Measurements from ENCODE around the gene CEP170B.
"Not testable (repeated sequence)": the region's sequence is repeated elsewhere in the genome, so short reads cannot be mapped to it uniquely, and the experiment has no call there.

The CEP170B gene

DNA sequence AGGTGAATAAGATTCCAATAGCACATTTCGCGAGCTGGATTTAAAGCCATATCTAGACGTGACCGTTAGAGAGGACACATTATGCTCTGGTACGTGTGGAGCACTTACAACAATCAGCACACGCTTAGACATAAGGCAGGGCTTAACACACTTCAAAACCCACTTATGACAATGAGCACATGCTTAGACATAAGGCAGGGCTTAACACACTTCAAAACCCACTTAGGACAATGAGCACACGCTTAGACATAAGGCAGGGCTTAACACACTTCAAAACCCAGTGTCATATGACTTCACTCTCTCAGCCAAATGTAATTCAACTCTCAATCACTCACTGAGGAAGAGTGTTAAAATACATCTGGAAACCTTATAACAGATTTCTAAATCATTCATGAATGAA lies 48.4 kb downstream of the CEP170B start:
- DNase-seq (ENCODE audit: low spot score): no peak

DNA sequence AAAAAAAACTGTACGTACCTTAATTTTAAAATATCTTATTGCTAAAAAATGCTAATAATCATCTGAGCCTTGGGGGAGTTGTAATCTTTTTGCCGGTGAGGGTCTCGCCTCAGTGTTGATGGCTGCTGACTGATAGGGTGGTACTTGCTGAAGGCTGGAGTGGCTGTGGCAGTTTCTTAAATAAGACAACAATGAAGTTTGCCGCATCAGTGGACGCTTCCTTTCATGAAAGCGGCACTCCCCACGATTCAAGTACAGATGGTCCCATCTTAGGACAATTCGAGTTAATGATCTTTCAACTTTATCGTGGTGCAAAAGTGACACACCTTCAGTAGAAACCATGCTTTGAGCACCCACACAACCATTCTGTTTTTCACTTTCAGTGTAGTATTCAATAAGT lies 52.0 kb downstream of the CEP170B start:
- no peak for DNase-seq (ENCODE audit: low spot score)

GRCh38 chr14:104917993-104918392 lies 52.9 kb downstream of the CEP170B start:
- DNase-seq (ENCODE audit: low spot score): no peak

GRCh38 chr14:104919152-104919992 lies 54.3 kb downstream of the CEP170B start:
- not testable (repeated sequence) for DNase-seq (ENCODE audit: low spot score)

GRCh38 chr14:104919993-104920315 lies 54.9 kb downstream of the CEP170B start:
- no peak for DNase-seq (ENCODE audit: low spot score)

DNA sequence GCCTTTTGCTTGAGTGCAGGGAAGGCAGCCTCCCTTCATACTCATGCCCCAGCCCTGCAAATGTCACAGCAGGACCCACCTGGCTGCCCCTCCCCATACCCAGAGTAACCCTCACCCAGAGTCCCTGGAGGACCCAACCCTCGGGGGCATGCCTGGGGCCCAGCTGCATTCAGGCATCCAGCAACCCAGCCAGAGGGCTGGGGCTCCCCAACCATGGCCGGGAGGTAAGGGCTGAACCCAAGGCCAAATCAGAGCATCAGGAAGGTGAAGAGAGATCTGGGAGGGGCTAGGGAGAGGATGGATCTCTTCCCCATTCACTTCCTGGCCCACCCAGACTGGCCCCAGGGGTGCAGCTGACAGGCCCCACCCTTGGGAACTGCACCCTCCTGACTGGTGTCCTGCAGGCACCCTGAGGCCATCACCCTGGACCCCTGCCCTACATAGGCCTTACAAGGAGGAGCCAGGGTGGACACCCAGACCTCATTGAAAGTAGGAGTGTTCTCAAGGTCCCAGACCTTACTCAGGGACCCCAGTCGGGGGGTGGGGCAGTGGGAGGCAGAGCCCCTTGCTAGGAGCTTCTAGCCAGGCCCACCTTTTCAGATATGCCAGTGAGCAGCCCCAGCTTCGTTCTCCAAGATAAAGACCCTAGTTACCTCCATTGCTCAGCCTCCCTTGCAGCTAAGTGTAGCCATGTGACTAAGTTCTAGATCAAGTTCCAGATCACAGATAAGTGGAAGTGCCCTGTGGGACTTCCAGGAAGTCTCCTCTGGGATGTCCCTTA lies 58.8 kb downstream of the CEP170B start:
- DNase-seq (ENCODE audit: low spot score): no peak

DNA sequence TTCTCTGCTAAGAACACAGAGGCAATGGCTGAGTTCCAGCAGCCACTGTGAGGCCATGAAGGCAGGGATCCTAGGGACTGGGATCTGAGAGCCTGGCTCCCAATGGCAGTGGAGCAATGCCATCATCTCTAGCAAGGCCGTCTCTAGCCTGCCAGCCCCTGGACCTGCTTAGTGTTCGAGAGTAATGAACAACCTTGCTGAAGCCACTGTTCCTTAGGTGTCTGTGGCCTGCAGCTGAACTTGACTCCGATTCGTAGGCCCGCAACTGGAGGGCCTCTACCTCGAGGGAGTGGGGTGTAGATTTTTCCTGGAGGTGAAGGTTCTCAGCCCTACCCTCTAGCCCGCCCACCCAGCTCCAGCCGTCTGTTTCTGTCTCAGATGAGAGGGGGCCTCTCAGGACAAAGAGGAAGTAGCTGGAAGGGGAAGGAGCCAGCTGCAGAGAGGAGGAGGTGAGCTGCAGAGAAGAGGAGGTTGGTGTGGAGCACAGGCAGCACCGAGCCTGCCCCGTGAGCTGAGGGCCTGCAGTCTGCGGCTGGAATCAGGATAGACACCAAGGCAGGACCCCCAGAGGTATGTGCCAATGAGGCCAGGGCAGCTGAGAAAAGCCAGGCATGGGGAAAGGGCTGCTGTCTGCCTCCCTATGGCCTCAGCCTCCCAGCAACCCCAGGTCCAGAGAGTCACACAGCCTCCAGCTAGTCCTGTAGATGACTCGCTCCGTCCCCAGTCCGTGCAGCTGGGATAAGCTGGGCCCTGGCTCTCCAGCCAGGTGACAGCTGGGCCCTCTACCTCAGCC lies 59.5 kb downstream of the CEP170B start, which contains the start of gene PLD4:
Gene PLD4, plus strand, starts transcription at position 459 of the 793 bp plus-strand sequence. CDS start 2,262 bp downstream, outside the sequence.
- no peak for DNase-seq (ENCODE audit: low spot score)

DNA sequence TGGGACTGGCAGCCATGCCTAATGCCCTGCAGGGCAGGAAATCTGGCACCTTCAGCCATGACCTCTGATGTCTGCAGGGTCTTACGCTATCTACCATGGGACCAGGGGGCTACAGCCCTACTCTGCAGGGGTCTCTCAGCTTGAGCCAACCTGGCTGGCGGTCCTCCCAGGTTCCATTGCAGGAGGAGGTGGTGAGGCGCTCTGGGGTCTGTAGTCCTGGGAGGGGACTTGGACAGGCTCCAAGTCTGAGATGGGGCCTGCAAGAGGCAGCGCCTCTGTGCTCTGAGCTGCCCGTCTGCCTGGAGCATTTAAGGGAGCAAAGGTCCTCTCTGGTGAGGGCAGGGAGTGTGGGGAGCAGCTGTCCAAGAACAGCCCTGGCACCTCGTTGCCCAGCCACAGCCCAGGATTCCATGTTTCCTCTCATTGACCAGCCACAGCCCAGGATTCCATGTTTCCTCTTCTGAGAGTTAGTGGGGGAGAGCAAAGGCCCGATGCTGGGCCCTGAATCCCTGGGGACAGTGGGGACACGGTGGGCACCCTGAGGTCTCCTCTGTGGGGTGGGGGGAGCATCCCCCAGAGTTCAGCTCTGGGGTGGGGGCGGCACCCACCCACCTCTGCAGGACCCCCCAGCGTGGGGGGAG lies 60.3 kb downstream of the CEP170B start:
- no peak for DNase-seq (ENCODE audit: low spot score)

GRCh38 chr14:104925855-104926609 lies 61.0 kb downstream of the CEP170B start:
- DNase-seq (ENCODE audit: low spot score): no peak

DNA sequence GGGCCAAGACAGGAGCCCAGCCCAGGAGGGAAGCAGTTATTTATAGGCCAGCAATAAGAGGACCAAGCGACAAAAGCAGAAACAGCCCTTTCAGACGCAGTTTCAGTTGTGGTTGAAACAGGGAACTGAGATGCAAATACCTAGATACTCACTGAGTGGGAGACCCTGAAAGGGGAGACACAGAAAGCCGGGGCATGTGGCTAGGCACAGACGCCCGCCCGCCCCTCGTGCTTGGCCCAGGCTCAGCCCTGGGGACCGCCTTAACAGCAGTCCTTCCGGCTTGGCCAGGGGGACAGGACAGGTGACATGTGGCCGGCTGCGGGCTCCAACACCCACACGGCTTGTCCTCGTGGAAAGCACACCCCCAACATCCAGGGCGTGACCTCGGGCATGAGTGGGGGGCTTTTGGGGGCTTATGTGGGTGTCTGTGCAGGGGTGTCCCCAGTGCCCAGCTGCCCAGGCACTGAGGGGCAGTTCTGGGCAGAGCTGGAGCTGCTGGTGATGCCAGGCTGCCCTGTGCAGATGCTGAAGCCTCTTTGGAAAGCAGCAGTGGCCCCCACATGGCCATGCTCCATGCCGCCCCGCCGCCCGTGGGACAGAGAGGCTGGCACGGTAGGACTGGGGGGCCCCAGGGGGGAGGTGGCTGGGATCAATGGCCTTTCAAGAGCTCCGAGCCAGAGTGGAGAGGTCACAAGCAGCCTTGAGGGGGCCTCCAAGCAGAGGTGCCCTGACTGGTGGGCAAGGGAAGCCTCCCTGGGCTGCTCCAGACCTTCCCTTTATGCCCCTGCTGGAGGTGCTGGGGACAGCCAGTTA lies 61.8 kb downstream of the CEP170B start:
- no peak for DNase-seq (ENCODE audit: low spot score)

DNA sequence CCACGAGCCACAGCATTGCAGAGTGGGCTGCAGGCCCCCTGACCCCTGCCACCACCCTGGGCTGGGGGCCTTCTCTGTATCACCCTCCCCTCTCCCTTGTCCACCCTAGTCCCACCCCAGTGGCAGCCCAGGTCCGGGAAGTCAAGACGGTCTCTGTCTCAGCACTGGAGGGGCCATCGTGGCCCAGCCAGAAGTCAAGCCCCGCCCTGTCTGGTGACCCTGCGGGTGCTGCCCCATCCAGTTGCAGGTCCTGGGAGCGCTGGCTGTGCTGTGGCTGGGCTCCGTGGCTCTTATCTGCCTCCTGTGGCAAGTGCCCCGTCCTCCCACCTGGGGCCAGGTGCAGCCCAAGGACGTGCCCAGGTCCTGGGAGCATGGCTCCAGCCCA lies 62.4 kb downstream of the CEP170B start:
- DNase-seq (ENCODE audit: low spot score): no peak

DNA sequence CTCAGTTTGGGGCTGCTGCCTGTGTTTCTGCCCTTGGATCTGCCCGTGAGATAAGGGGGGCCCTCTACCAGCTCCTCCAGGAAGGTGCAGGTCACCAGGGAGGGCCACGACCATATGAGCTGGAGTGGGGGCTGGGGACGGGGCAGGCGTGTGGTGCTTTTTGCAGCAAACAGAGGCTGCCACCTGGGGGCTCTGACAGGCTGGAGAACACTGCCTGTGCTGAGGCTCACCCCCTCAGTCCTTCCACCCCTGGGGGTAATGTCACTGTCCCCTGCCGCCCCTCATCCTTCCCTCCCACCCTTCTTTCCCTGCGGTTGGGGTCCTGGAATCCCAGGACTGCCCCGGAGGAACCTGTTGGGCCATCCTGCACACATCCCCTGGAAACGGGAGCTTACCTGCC lies 62.8 kb downstream of the CEP170B start:
- DNase-seq (ENCODE audit: low spot score): no peak

- no peak for DNase-seq (ENCODE audit: low spot score)
These were observed 63.5 kb downstream of the CEP170B start for GRCh38 chr14:104928391-104929133.

DNA sequence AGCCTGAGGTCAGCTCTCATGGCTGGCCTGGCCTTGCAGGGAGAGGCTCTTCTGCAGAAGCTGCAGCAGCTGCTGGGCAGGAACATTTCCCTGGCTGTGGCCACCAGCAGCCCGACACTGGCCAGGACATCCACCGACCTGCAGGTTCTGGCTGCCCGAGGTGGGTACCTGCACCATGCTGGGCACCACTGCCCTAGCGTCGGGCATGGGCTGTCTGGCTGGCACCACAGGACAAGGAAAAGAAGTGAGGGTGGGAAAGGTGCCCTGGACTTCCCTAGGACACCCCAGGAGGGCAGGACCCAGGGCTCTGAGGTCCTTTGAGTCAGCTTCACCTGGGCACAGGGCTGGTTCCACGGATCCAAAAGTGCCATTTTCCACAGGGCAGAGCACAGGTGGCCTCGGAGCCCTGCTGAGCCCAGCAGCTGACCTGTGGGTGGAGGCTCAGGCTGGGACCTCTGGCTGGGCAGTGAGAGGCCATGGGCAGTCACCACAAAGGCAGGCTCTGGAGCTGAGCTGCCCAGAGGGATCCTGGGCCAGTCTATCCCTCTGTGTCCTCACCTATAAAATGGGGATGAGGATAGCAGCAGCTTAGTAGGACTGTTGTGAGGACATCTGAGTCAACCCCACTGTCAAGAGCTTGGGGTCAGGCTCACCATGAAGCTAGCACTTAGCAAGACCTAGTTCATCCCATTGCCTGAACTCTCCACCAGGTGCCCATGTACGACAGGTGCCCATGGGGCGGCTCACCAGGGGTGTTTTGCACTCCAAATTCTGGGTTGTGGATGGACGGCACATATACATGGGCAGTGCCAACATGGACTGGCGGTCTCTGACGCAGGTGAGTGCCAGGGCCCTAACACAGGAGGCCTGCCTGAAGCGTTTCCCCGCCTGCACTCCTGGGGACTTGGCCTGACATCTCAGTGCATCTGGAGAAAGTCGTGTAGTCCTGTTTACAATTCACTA lies 64.5 kb downstream of the CEP170B start:
- no peak for DNase-seq (ENCODE audit: low spot score)

- no peak for DNase-seq (ENCODE audit: low spot score)
These were observed 65.6 kb downstream of the CEP170B start for GRCh38 chr14:104930526-104931303.

DNA sequence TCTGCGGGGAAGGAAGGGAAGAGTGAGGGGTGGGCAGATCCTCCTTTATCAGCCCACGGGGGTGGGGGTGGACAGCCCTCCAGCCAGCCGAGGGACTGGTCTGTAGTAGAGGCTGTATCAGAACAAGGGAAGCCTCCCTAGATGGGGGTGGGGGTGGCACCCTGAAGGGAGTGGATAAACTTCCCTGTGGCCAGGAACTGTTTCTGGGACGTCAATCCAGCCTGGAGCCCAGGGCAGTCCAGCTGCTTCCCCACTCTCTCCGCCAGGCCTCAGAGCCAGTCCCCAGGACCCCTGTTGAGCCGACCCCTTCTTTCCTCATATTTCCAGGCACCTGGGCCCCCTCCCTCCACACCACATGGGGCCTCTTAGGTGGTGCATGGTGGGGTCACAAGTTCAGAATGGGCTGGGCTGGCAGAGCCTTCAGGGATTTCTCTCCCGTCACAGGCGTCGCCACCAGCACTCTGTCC lies 66.3 kb downstream of the CEP170B start:
- no peak for DNase-seq (ENCODE audit: low spot score)

Measured in ecto neural progenitor cell (in vitro differentiated cells).